HG03442 (cell line): ENCODE measurements around the gene PEX6.

Source experiments
- ATAC-seq: cut with Tn5 transposase; IDR thresholded peaks from one replicate; pipeline ENCODE4 v1.9.1; 2021; ENCODE audit warnings: mild to moderate bottlenecking, moderate library complexity; ENCODE audit not compliant: unreplicated experiment

Gene PEX6

GRCh38 chr6:42937548-42938427, 41.2 kb downstream of the PEX6 start:
- no peak for ATAC-seq

- no peak for ATAC-seq
Measured at GRCh38 chr6:42936398-42936797, 42.6 kb downstream of the PEX6 start.

- no peak for ATAC-seq
Measured at GRCh38 chr6:42935322-42935721, 43.7 kb downstream of the PEX6 start.

- no peak for ATAC-seq
Measured at GRCh38 chr6:42933205-42933604, 45.8 kb downstream of the PEX6 start.

GRCh38 chr6:42932412-42932811, 46.6 kb downstream of the PEX6 start:
- no peak for ATAC-seq

GRCh38 chr6:42929821-42930360, 49.1 kb downstream of the PEX6 start:
- ATAC-seq: peak; percentile 49

GRCh38 chr6:42928986-42929820, 49.8 kb downstream of the PEX6 start, which contains the start of gene CNPY3:
Gene CNPY3 (plus strand): TSS chr6:42929480. CDS start chr6:42929571, 91 bp downstream.
- ATAC-seq: peak; percentile 68

- no peak for ATAC-seq
Measured at GRCh38 chr6:42925248-42925857, 53.6 kb downstream of the PEX6 start.

- ATAC-seq: no peak
Measured at GRCh38 chr6:42923666-42924065, 55.3 kb downstream of the PEX6 start.

GRCh38 chr6:42921801-42922200, 57.2 kb downstream of the PEX6 start:
- no peak for ATAC-seq

- no peak for ATAC-seq
Measured at GRCh38 chr6:42916288-42916687, 62.7 kb downstream of the PEX6 start.

GRCh38 chr6:42915732-42916131, 63.2 kb downstream of the PEX6 start, which contains the start of gene PTCRA:
Gene PTCRA (plus strand): TSS chr6:42916053. CDS start chr6:42916070, 17 bp downstream.
- no peak for ATAC-seq

GRCh38 chr6:42914546-42914945, 64.4 kb downstream of the PEX6 start:
- no peak for ATAC-seq
